ENCODE results near the gene RPIA.

The RPIA gene

DNA sequence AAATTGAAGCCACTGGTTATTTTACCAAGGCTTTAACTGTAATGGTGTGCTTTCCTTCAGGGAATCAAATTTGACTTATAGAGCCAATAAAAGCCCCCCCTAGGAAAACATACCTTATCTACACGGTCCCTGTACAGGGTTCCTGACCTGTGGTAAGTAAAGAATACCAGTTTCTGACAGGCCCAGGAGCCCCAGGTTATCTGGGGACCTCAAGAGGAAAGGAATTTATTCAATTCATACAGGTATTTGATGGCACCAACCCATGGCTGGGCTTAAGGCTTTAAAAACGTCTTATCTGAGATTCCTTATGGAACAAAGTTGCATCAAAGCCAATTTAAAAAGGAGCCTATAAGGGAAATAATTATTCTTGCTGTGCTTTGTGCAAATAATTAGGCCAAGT is 7.0 kb upstream of the RPIA start:
- DNase-seq, result no peak

DNA sequence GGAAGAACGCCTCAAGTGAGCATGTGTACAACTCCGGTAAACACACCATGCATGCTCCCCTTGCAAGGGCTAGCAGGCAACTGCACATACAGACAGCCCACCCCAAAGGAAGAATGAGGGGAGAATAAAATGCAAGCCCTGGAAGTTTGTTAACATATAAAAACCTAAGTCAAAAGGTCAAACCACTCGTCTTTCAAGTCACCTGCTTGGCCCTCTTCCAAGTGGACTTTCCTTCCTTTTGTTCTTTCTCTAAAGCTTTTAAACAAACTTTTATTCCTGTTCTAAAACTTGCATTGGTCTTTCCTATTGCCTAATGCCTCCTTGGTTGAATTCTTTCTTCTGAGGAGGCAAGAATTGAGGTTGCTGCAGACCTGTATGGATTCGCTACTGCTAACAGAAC is 5.2 kb upstream of the RPIA start:
- no peak for DNase-seq

DNA sequence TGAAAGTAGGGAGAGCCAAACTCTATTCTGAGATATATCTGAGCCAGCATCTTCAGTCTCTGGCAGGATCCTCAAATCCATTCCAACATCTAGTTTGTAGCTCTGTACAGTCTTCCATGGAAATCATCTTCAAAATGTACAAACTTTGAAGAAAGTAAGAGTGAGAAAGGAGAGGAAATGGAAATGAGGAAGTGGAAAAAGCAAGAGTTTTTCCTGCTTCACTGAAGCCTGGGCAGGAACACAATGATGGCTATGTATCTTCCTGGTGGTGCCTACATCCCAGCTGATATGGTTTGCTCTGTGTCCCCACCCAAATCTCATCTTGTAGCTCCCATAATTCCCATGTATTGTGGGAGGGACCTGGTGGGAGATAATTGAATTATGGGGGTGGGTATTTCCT is 4.1 kb upstream of the RPIA start:
- DNase-seq, result no peak

DNA sequence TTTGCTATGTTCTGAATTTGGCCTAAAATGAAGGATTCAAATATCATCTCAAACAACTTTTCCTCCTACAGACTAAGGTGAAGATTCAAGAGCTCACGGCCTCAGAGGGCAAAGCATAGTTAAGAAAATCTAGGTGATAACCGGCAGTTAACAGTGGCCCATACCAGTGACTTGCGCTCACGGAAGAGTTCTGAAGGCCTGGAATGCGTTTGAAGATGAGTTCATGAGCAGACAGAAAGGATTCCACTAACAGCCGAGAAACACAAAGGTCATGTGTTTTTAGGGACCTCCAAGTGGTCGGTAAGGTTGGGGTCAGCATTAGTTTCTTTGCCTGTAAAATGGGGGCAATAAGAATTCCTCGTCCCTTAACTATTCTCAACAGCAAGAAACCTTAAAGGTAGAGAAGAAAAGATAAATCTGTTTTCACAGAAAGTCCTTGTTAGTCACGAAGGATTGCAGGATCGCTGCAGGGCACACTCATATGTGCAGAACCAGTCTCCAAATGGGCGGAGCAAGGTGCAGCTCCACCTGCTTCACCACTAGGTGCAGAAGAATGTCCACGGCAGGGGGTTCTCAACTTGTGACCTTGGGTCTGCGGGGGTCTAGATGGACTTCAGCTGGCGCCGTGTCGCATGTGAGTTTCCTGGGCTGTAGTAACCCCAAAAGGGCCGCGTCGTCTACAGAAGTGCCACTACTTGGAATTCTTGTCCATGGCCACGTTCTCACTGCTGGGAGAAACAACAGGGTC is 708 bp upstream of the RPIA start:
- DNase-seq, result peak in 4 of 51 donors; percentile 34 to 46 (median 36)

DNA sequence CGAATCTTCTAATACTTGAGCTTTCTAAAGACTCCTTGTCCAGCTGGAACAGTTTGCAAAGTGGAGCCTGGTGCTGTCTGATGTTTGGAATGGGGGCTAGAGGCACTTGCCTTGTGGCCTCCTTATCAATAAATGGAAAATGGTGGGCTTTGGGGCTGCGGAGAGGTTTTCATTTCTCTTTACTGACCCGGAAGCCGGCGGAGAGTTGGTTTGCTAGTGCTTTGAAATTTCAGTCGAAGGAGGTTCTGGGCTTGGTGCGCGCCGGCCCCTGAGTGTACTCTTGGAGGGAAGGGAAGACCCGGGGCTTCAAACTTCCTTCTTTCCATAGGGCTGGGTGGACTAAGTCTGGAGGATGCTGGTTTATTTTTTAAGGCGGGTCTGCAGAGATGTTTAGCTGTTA is 714 bp downstream of the RPIA start:
- peak in 7 of 51 donors; percentile 2 to 18 (median 14) for DNase-seq

DNA sequence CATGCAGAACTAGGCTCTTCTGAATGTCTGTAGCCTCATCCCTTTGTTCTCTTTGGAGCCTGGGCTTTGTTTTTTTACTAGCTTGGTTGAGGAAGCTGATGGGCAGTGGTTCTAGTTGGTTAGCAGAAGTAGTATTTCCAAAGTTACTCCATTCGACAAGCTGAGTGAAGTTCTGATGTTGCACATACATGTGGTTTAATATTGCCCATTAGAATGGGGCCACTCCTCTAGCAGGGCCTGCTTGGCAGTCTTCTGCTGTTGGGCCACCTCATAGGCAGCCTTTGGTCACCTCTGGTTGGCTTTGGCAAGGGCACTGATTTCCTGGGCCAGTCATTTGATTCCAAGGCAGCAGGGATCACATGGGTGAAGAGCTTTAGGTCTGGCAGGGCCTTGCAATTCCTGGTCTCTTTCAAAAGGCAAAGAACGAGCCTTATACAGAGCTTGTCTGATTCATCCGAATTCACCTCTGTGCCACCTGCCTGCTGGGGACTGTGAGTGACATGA is 2.5 kb downstream of the RPIA start:
- no peak for DNase-seq

DNA sequence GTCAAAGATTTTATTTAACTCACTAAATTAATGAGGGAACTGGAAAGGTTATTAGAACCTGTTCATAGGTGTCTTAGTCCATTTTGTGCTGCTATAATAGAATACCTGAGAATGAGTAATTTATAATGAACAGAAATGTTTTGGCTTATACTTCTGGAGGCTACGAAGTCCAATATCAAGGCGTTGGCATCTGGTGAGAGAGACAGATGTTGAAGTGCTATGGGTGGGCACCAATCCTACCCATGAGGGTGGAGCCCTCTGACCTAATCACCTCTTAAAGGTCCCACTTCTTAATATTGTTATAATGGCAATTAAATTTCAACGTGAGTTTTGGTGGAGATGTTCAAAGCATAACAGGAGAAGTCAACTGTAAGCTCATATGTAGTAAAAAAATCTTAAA is 5.1 kb downstream of the RPIA start:
- no peak for DNase-seq

DNA sequence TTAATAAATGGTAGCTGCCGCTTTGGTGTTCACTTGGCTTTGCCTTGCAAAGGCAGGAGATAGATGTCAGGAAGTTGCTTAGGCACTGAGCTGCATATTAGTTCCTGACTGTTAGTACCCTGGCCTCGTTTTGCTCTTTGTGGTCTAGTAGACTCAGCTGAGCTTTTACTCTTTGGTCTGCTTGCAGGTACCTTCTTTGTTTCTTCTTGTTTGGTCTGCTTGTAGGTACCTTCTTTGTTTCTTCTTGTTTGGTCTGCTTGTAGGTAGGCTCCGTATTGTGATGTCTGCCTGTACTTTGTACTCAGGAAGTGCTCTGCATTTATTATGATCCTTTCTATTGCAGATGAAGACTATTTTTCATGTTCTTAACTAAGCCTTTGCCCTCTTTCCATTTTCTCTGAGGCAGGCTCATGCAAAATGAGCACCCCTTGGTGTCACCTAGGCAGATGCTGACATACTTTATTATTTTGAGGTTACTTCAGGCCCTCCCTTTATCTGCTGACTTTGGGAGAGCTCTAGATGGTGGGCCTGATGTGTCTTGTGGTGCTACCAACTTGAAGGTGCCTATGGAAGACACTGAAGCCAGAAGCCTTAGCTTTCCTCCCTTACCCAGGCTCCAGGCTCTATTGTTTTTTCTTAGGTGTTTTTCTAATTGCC is 6.0 kb downstream of the RPIA start:
- DNase-seq, result no peak

DNA sequence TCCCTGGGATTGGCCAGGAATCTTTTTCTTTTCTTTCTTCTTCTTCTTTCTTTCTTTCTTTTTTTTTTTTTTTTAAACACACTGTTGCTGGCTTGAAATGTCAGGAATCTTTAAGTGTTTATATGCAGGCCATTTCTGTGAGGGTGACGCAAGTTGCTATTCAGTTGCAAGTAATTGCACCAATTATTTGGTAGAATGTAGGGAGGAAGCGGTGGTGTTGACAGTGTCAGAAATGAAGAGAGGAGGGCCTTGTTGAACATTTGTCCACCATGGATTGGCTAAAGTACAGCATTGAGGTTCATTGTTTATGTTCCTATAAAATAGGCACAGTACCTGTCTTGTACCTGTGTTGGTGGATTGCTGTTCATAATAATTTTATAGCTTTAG is 6.5 kb downstream of the RPIA start:
- DNase-seq, result no peak

DNA sequence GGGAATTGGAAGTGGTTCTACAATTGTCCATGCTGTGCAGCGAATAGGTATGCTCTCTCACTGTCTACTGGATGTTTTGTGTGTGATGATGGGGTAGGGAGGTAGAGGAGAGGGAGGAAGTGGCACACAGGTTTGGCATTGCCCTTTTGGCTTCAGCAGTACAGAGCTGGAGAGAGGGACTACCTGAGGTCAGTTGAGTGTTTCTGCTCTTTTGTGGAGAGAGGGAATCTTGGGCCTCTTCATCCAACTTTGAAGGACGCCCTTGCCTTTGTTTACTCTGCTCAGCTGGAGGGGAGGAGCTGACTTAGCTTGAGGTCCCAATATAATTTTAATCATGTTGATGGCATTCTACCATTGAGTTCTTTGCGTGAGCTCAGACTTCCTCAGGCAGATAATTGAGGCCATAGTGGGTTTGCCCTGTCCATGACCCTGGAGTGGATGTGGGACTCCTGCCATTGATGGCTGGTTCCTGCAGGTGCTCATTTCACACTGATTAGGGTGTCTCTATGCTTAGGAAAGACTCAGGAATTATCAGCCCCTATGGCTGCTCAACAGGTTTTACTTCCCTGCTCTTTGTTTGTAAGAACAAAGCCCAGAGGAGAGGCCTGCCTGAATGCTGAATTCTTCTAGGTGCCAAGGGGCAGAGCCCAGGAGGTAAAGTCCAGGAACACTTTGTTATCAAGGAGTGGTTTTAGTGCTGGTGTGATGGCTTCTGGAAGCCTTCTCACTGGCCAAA is 7.2 kb downstream of the RPIA start:
- DNase-seq, result no peak

DNA sequence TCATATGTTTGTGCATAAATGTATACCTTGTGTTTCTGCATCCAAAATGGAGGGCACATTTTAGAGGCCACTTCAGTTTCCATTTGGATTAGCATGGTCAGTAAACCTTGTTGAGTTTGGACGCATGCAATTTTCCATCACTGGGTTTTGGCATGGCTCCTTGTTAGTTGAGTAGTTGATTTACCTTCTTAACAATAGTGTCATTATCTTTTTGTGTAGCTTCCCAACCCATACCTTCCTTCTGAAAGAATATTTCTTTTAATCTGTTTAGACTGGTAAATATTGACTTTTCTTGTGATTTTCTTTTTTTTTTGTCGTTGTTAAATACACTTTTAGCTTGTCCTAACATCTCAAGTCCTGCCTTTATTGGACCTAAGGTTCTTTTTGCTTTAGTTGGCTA is 15.5 kb downstream of the RPIA start:
- DNase-seq, result no peak

DNA sequence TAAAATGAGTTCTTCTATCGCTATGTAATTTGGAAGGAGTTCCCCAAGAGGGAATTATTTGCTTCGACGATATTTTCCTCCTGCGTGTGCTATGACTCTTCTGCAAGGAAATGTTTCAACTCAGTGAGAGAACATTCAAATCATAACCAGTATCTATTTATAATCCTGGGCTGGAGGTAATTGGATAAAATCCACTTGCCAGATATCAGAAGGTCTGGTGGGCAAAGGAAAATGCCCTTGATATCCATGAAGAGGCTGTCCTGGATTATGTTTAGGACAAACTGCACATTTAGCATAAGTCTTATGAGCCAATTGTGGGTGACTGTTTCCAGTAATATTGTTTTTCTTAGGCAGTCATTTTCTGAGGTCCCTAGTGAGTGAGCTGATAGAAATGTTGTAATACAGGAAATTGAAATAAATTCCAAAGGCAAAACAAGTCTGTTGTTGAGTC is 17.7 kb downstream of the RPIA start:
- DNase-seq, result no peak

DNA sequence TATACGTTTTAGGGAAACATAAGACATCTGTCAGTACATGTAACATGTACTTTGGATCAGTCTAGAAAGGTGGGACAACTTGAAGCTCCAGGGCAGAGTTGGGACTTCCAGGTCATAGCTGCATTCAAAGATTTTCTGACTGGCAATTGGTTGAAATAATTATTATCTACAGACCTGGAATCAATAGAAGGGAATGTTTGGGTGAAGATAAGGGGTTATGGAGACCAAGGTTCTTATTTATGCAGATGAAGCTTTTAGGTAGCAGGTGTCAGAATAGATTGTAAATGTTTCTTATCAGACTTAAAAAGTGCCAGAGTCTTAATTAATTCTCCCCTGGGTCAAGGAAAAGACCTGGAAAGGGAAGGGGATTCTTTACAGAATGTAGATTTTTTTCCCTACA is 19.8 kb downstream of the RPIA start:
- DNase-seq, result no peak

DNA sequence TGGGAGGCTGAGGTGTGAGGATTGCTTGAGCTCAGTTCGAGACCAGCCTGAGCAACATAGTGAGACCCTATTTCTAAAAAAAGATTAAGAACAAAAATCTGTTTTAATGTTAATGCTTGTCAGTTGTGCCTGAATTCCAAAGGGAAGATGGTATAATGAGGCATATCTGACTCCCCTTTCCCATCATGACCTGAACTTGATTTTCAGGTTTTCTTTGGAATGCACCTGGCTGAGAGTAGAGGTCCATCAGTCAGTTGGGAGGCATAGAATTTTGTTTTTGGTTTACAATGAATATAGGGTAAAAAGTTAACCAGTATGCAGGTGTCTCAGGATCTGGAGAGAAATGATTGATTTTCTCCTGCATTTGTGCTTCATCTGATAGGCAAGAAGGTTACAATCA is 20.4 kb downstream of the RPIA start:
- DNase-seq, result no peak

DNA sequence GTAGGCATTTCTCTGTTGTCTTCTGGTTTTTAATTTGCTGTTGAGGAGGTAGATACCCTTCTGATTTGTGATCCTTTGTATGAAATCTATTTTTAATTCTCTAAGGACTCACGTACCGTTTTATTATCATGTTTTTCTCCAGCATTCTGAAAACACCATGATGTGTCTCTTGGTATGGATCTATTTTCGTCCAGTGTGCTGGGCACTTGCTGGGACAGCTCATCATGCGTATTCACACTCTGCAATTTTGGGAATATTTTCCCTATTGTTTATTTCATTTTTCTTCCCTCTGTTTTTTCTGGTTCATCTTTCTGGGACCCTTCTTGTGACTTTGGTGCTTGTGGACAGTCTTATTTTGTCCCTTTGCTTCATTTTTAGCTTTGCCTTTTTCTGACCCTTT is 21.9 kb downstream of the RPIA start:
- no peak for DNase-seq

DNA sequence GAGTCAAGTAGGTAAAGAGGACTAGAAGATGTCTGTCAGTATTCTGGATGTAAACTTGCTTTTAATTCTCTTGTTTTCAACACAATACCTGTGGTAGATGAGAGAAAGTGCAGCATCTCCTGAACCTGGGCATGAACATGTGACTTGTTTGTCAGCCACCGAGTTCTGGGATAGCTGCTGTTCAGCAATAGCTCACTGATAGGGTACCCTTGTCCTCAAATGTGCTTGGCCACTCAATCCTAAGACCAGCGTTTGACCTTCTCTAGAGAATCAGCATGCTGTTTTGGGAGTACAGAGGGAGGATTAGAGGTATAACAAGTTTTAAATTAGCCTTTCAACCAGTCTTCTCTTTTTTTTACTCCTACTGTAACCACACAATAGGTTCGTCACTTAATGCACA is 23.2 kb downstream of the RPIA start:
- no peak for DNase-seq

DNA sequence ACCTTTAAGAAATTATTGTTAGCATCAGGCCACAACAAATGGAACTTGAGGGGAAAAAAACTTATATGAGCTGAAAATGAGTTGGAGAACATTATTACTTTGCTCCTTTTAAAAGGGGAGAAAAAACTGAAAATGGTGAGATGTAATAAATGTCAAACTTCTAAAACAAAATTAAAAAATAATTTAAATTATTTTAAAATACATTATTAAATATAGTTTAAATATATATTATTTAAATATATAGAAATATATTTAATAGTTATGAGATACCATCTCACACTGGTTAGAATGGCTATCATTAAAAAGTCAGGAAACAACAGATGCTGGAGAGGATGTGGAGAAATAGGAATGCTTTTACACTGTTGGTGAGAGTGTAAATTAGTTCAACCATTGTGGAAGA is 28.9 kb downstream of the RPIA start:
- no peak for DNase-seq

DNA sequence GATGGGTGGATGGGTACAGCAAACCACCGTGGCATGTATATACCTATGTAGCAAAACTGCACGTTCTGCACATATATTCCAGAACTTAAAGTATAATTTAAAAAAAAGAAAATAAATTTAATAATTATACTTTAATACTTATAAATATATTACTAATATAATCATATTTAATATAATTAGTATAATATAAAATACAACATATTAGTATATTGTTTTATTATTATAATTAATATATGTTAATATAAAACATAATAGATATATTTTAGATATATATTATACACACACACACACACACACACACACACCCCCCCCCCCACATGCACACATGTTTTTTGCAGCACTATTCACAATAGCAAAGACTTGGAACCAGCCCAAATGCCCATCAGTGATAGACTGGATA is 29.8 kb downstream of the RPIA start:
- no peak for DNase-seq

DNA sequence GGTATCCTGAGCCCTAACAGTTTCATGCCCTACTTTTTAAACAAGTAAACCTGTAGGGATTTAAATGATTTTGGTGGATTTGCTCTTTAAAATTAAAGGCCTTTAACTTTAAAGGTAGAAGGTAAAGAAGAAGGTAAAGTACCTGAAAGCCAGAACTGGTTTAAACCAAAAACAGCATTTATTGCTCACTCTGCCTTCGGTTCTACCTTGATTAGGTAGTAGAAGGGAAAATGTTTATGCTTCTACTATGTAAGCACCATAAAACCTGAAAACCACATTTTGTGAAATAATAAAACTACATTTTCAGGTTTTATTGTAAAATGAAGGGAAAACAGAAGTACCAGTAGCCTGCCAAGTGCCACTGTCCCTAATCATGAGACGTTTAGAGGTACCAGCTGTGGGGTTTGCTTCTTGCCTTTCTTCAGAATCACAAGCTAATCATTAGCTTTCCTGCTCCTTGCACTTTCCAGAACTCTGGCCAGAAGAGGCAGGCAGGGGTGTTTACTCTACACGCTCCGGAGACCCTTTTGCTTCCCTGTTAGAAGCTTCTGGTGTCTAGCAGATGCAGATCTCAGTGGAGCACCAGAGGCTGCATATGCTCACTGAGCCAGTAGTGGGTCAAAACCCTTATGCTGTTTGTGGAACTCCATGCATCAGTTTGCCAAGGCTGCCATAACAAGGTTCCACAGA is 33.3 kb downstream of the RPIA start:
- DNase-seq, result no peak

DNA sequence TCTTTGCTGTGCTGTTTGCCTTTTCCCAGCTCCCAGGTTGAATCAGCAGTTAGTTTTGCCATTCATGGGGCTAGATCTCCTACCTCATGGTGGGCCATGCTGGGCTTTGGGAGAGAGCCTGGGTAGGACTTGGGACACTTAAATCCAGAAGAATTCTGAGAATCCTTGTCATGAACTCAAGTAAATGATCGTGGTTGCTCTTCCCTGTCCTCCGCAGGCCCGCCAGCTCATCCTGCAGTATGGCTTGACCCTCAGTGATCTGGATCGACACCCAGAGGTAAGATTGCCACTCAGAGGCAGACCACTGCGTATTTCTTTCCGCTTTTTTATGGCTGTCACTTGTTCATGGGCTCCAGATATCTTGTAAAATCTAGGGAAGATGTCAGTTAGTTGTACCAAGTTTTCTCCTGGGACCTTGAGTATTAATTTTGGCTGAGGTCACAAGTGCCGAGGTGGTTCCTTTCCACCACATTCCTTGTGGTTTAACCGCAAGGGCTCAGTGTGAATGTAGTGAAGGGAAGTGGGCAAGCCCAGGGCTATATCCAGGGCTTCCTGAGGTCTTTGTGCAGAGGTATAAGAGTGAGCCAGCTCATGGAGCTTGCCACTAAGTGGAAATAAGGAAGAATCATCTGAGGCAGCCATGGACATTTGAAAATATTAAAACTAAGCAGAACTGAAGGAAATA is 37.7 kb downstream of the RPIA start:
- no peak for DNase-seq

DNA sequence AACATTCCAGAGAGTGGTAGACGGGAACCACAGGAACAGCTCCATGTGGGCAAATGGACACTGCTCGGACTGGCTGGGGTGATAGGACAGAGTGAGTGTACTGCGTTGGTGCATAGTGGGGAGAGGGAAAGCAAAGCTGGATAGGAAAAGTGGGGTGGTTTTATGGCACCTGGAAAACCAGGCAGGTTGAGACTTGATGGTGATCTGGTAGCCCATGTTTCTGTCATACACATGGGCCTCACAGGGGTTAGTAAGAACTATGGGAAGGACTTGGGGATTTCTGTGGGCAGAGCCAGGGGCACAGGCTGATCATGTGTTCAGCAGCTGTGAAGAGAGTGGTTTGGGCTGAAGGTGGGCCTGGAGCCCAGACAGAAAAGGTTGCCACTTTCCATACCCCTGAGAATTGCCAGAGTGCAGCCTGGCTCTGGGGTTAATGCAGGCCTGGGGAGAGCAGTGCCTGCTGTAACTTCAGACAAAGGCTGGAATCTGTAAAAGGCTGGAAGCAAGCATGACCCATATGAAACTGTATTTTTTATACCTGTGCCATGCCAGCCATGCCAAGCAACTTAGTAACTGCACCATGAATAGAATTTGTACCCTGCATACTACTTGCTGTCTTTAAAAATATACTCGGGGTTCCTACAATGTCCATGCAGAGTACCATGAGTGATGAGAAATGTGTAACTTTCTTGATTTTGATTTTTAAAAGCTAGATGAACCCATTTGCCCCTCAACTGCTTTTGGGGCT is 41.9 kb downstream of the RPIA start:
- DNase-seq, result no peak
